Type B pancreatic cell (in vitro differentiated cells): ENCODE results near the gene BORCS8. TPM values are rescaled to one million over a fixed set of nuclear protein-coding genes. Genes with fewer than 3 reads are reported as not detected.
"Not testable (repeated sequence)": the region's sequence is repeated elsewhere in the genome, so short reads cannot be mapped to it uniquely, and the experiment has no call there.

ENCODE experiments used
- DNase-seq: peaks from one replicate; pipeline ENCODE4 v3.0.0; 2021; ENCODE audit warnings: mixed read lengths; ENCODE audit not compliant: unreplicated experiment; ENCODE audit errors: extremely low spot score
- H3K27ac Mint-ChIP-seq: 2 replicates; pipeline ENCODE4 v1.8.0; 2021; ENCODE audit warnings: mild to moderate bottlenecking, mixed read lengths
- H3K27me3 Mint-ChIP-seq: 2 replicates; pipeline ENCODE4 v1.8.0; 2021; ENCODE audit warnings: mixed read lengths
- H3K36me3 Mint-ChIP-seq: 2 replicates; pipeline ENCODE4 v1.8.0; 2021; ENCODE audit warnings: mixed read lengths
- H3K4me1 Mint-ChIP-seq: one replicate; pipeline ENCODE4 v1.8.0; 2021; ENCODE audit warnings: mixed read lengths; ENCODE audit not compliant: unreplicated experiment
- H3K4me3 Mint-ChIP-seq: 2 replicates; pipeline ENCODE4 v1.8.0; 2021; ENCODE audit warnings: mild to moderate bottlenecking, mixed read lengths
- H3K9me3 Mint-ChIP-seq: 2 replicates; pipeline ENCODE4 v1.8.0; 2021; ENCODE audit warnings: mixed read lengths
- CTCF ChIP-seq: fragments of 200-600 bp; sonication (generic); conservative IDR thresholded peaks from 2 replicates; pipeline ENCODE4 v1.5.0; 2021; ENCODE audit warnings: antibody characterized with exemption, mild to moderate bottlenecking
- total RNA-seq: library from RNA; stranded (reverse); gene quantifications from 2 replicates; pipeline ENCODE4 v1.2.1, GENCODE V29; 2021; ENCODE audit warnings: low replicate concordance

Gene BORCS8
- total RNA-seq, 1 donor from 2014 or later, result 28.8 TPM

- no peak for TF ChIP-seq CTCF
- Mint-ChIP-seq H3K27ac (no peak overlapping the region), H3K27me3 (peaks cover 11% of the 10 kb centered on the region), H3K4me3 (no peak overlapping the region), H3K4me1 (peaks cover 16% of the 10 kb centered on the region), H3K36me3 (no peaks in the 10 kb centered on the region), H3K9me3 (no peaks in the 10 kb centered on the region)
- no peak for DNase-seq
Observed at GRCh38 chr19:19140476-19140875, 51.5 kb downstream of the BORCS8 start.

- Mint-ChIP-seq H3K27me3 (peaks cover 11% of the 10 kb centered on the region), H3K27ac (no peak overlapping the region), H3K36me3 (no peaks in the 10 kb centered on the region), H3K4me3 (peak overlapping the region; percentile 64), H3K9me3 (no peaks in the 10 kb centered on the region), H3K4me1 (peaks cover 16% of the 10 kb centered on the region)
- no peak for DNase-seq
- peak; percentile 13 for TF ChIP-seq CTCF
Observed at GRCh38 chr19:19139876-19140229, 52.1 kb downstream of the BORCS8 start.

DNA sequence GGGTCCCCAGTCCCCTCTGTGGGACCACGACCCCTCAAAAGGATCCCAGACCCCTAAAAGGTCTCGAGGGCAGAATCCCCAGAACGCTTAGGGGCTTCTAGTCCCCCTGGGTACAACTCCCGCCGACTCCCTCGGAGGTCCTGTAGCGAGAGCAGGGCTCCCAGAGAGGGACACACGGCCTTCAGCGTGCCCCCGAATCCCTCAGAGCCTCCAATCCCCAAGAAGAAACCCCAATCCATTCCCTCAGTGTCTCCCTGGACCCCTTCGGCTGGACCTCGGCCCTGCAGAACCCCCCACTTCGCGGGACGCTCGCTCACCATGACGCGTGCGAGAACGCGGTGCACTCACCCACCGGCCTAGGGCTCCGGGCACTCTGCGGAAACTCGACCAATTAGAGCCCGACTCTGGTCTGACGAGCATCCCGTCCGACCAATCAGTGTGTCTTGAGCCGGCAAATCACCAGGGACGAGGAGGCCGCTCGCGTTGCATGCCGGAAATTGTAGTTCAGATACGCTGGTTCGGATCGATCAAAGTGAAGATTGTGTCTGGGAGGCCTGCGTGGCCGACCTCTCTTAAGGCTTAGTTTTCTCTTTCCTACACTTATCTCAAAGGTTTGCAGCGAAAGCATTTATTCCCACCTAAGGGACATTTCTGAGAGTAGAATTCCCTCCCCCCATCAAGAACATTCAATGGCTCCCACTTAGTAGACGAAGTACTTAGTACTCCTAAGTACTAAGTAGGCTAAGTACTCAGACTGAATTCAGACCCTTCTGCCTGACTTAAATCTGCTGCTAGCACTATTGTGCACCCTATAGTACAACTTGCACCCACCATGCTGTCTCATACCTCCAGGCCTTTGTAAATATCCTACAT is 53.6 kb downstream of the BORCS8 start, which contains the start of gene TMEM161A:
Gene TMEM161A, minus strand, starts transcription at position 370 of the 873 bp plus-strand sequence. Its CDS starts 50 bp downstream, at position 320.
- peaks cover 11% of the 10 kb centered on the region for H3K27me3 Mint-ChIP-seq
- peaks cover 16% of the 10 kb centered on the region for H3K4me1 Mint-ChIP-seq
- TF ChIP-seq CTCF, result no peak
- H3K27ac Mint-ChIP-seq, result peak within 1 kb of the TSS; percentile 96
- no peaks in the 10 kb centered on the region for H3K9me3 Mint-ChIP-seq
- peak; percentile 97 for DNase-seq
- peak within 1 kb of the TSS; percentile 100 for H3K4me3 Mint-ChIP-seq
- H3K36me3 Mint-ChIP-seq, result no peaks in the 10 kb centered on the region

DNA sequence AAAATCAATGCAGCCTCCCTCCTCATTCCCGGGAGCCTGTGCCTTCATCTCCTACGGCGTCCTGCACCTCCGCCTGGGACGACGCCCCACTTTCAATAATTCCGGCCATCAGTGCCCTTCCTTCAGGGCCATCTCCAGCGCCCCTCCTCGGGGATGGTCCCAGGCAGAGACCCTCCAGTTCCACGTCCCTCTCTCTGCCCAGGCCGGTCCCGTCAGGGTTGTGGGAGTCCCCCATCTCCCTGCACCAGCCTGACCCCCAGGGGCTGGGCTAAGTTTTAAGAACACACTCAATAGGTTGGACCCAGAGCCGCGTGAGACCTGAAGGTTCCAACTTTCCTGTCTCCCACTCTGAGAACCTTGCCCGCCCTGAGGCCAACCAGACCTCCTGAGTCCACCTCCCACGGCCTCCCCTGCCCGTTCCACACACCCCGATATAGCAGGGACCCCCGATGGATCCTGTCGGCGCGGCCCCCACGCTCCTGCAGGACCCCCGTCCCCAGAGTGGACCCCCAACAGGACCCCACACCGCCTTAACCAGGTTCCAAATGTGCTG is 54.3 kb downstream of the BORCS8 start:
- H3K4me3 Mint-ChIP-seq, result peak overlapping the region; percentile 100
- peaks cover 16% of the 10 kb centered on the region for H3K4me1 Mint-ChIP-seq
- peaks cover 11% of the 10 kb centered on the region for H3K27me3 Mint-ChIP-seq
- no peak for DNase-seq
- no peaks in the 10 kb centered on the region for H3K9me3 Mint-ChIP-seq
- H3K27ac Mint-ChIP-seq, result peak overlapping the region; percentile 96
- TF ChIP-seq CTCF, result no peak
- no peaks in the 10 kb centered on the region for H3K36me3 Mint-ChIP-seq

GRCh38 chr19:19135713-19136112 is 56.2 kb downstream of the BORCS8 start:
- not testable (repeated sequence) for H3K27ac Mint-ChIP-seq, H3K4me3 Mint-ChIP-seq, H3K9me3 Mint-ChIP-seq, DNase-seq, H3K27me3 Mint-ChIP-seq, H3K36me3 Mint-ChIP-seq
- peaks cover 16% of the 10 kb centered on the region for H3K4me1 Mint-ChIP-seq

GRCh38 chr19:19134687-19135158 is 57.2 kb downstream of the BORCS8 start:
- DNase-seq, result no peak
- peaks cover 7% of the 10 kb centered on the region for H3K36me3 Mint-ChIP-seq
- peaks cover 5% of the 10 kb centered on the region for H3K27me3 Mint-ChIP-seq
- H3K27ac Mint-ChIP-seq, result no peak overlapping the region
- no peak overlapping the region for H3K4me3 Mint-ChIP-seq
- H3K4me1 Mint-ChIP-seq, result peaks cover 16% of the 10 kb centered on the region
- TF ChIP-seq CTCF, result no peak
- H3K9me3 Mint-ChIP-seq, result peaks cover 4% of the 10 kb centered on the region
